ENCODE measurements around the gene GPR162. TPM values are rescaled to one million over a fixed set of nuclear protein-coding genes. Genes with fewer than 3 reads are reported as not detected.

GPR162 gene
- total and polyA plus RNA-seq, 2 of the 4 experiments (the other 2 are of a cell fraction): 2.9 to 6.0 TPM

GRCh38 chr12:6837370-6838060, 15.9 kb downstream of the GPR162 start:
- TF ChIP-seq USF2 (IDR thresholded peaks at IDR 0.05; ENCODE audit: low read depth, low read length): no peak
- no peak for TF ChIP-seq MAFK (IDR thresholded peaks at IDR 0.05; ENCODE audit: low read depth, low read length)
- no peak for TF ChIP-seq POLR2A (IDR thresholded peaks at IDR 0.05; ENCODE audit: low read depth, low read length)
- TF ChIP-seq RFX5 (IDR thresholded peaks at IDR 0.05; ENCODE audit: low read depth, low read length): no peak
- TF ChIP-seq SMC3 (IDR thresholded peaks at IDR 0.05; ENCODE audit: low read depth, low read length): no peak
- no peak for TF ChIP-seq CTCF (conservative IDR thresholded peaks at IDR 0.05; ENCODE audit: low read depth, low read length)
- no peak for TF ChIP-seq FOS (IDR thresholded peaks at IDR 0.05; ENCODE audit: low read depth, low read length)
- TF ChIP-seq BHLHE40 (IDR thresholded peaks at IDR 0.05; ENCODE audit: low read depth, low read length): no peak
- no peak for TF ChIP-seq MAZ (IDR thresholded peaks at IDR 0.05; ENCODE audit: borderline replicate concordance, low read depth, low read length)
- no peak for TF ChIP-seq MXI1 (IDR thresholded peaks at IDR 0.05; ENCODE audit: borderline replicate concordance, low read depth, low read length)
- TF ChIP-seq CEBPB (IDR thresholded peaks at IDR 0.05; ENCODE audit: low read depth, low read length): no peak
- TF ChIP-seq RAD21 (IDR thresholded peaks at IDR 0.05; ENCODE audit: low read length): no peak
- no peak for TF ChIP-seq ELK1 (IDR thresholded peaks at IDR 0.05; ENCODE audit: borderline replicate concordance, low read depth, low read length)
- TF ChIP-seq RCOR1 (IDR thresholded peaks at IDR 0.05; ENCODE audit: insufficient replicate concordance, low read length): no peak
- no peak for TF ChIP-seq CHD1 (IDR thresholded peaks at IDR 0.05; ENCODE audit: low read depth, low read length)
- no peak for TF ChIP-seq NFE2L2 (IDR thresholded peaks at IDR 0.05; ENCODE audit: low read depth, low read length)
- Histone ChIP-seq H2BK20ac (ENCODE audit: low read depth, low read length) (no peak overlapping the region), H3K79me1 (ENCODE audit: low read depth in 1 of 2, low read length in 2 of 2) (peaks cover 6 to 13% of the 10 kb centered on the region in 2 experiments; a peak in 3 of 4 replicates), H3K23ac (ENCODE audit: low read depth, low read length) (no peak overlapping the region), H2BK15ac (ENCODE audit: low read depth, low read length) (no peak overlapping the region), H3K9me3 (ENCODE audit: control insufficient read depth, insufficient read depth, low read length) (no peaks in the 10 kb centered on the region), H2AFZ (replicated peaks; ENCODE audit: low read length, poor library complexity) (peak overlapping the region; percentile 37), H3K4me2 (ENCODE audit: low read depth, low read length) (no peak overlapping the region), H3K9me1 (ENCODE audit: insufficient read depth, low read length) (no peaks in the 10 kb centered on the region), H3K27me3 (ENCODE audit: control insufficient read depth, insufficient read depth, low read length) (no peaks in the 10 kb centered on the region), H3K18ac (ENCODE audit: low read depth, low read length) (no peak overlapping the region), H3K4me3 (ENCODE audit: insufficient read depth, low read depth, low read length) (no peak overlapping the region), H3K56ac (ENCODE audit: extremely low read depth, insufficient read depth, low read length) (no peak overlapping the region), H2AK5ac (ENCODE audit: low read depth, low read length) (no peak overlapping the region), H4K20me1 (ENCODE audit: insufficient read depth, low read length) (peaks cover 3% of the 10 kb centered on the region), H3K36me3 (ENCODE audit: control insufficient read depth, insufficient read depth, low read length) (peaks cover 61% of the 10 kb centered on the region), H3K9ac (ENCODE audit: low read depth, low read length) (no peak overlapping the region), H2BK120ac (ENCODE audit: low read depth, low read length) (no peak overlapping the region), H3K4me1 (ENCODE audit: control insufficient read depth, insufficient read depth, low read length) (no peaks in the 10 kb centered on the region), H4K91ac (ENCODE audit: insufficient read depth, low read depth, low read length) (no peak overlapping the region), H4K8ac (ENCODE audit: low read depth in 2 of 2, low read length in 2 of 2) (no peak overlapping the region), H4K5ac (ENCODE audit: low read depth, low read length) (no peak overlapping the region), H2AK9ac (replicated peaks; ENCODE audit: low read depth, low read length, poor library complexity) (no peak overlapping the region), H3K4ac (ENCODE audit: low read depth, low read length) (no peak overlapping the region), H3K27ac (ENCODE audit: insufficient read depth, low read length) (no peak overlapping the region), H3K14ac (replicated peaks; ENCODE audit: low read depth, low read length) (no peak overlapping the region), H2BK5ac (ENCODE audit: low read depth, low read length, poor library complexity, severe bottlenecking) (no peak overlapping the region)
- in situ Hi-C loops (cut with MboI; ENCODE audit: low sequenced_read_pairs): no loop called here
- ChIA-PET POLR2A (ENCODE audit: unreplicated experiment) (no interaction called here), CTCF (no interaction called here)
- no peak for DNase-seq
- dilution Hi-C loops (cut with HindIII; ENCODE audit: low sequenced_read_pairs, unreplicated experiment): no loop called here
- no TSS peak for BruUV-seq (replicated peaks)
- 93% methylated on average over 16 of the region's 26 CpGs; no CpG with 5 or more reads in 1 of the 2 experiments for WGBS, 2 experiments (ENCODE audit: extremely low coverage in 2 of 2, insufficient read length in 1 of 2)
- no peak for ATAC-seq (ENCODE audit: low read depth)
- intact Hi-C loops (cut with micrococcal nuclease): no loop called here

Measured in IMR-90 (cell line).